HFF-Myc (cell line): ENCODE results near the gene HIVEP3.

Experiments
- DNase-seq: peaks from one replicate; pipeline ENCODE4 v3.0.0-alpha.2; 2011; ENCODE audit warnings: low read depth; ENCODE audit errors: extremely low read depth
- H3K4me3 ChIP-seq: replicated peaks from 2 replicates; pipeline ENCODE4 v1.5.1; 2011; ENCODE audit warnings: low read depth, mild to moderate bottlenecking, control low read depth, low read length
- TF ChIP-seq, protein P1 (sequence below): IDR thresholded peaks from 2 replicates; pipeline ENCODE4 v1.5.1; 2012; ENCODE audit warnings: mild to moderate bottlenecking, low read depth, low read length, control low read depth; ENCODE audit errors: missing control alignments

HIVEP3 gene

GRCh38 chr1:41848216-41848952, 70.3 kb downstream of the HIVEP3 start:
- TF ChIP-seq, protein P1, sequence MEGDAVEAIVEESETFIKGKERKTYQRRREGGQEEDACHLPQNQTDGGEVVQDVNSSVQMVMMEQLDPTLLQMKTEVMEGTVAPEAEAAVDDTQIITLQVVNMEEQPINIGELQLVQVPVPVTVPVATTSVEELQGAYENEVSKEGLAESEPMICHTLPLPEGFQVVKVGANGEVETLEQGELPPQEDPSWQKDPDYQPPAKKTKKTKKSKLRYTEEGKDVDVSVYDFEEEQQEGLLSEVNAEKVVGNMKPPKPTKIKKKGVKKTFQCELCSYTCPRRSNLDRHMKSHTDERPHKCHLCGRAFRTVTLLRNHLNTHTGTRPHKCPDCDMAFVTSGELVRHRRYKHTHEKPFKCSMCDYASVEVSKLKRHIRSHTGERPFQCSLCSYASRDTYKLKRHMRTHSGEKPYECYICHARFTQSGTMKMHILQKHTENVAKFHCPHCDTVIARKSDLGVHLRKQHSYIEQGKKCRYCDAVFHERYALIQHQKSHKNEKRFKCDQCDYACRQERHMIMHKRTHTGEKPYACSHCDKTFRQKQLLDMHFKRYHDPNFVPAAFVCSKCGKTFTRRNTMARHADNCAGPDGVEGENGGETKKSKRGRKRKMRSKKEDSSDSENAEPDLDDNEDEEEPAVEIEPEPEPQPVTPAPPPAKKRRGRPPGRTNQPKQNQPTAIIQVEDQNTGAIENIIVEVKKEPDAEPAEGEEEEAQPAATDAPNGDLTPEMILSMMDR: no peak
- H3K4me3 ChIP-seq: no peak overlapping the region
- no peak for DNase-seq

- no peak overlapping the region for H3K4me3 ChIP-seq
- no peak for DNase-seq
- TF ChIP-seq, protein P1: no peak
Observed at GRCh38 chr1:41847733-41848132, 71.0 kb downstream of the HIVEP3 start.

DNA sequence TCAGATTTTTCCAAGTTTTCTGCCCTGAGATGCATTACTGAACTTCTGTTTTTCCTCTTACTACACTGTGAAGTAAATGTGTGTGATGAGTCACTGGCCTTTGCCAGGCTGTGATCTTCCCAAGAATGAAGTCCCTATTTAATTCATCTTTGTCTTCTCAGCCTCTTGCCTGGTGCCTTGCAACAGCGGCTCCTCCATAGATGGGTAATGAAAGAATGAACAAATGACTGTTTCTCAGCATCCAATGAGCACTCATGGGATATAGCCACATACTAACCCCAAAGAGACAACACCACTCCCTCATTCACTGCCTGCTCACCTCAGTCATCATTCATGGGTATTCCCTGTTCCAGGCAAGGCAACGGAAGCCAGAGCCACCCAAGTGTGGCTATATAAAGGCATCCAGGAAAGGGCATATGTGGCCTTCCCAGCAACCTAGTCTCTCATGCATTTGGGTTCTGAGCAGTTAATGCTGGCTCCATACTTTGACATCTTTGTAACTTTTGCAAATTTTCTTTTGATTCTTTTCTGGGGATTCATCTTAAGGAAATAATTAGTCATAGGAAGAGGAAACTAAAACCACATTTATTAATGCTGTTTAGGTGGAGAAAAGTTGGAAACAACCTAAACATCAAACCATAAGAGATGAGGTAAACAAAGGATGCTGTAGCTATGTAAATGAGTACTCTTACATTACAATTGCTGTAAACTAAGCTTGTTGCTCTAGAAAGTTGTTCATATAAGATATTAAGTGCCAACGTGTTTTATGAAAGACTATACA, 71.9 kb downstream of the HIVEP3 start:
- TF ChIP-seq, protein P1: no peak
- no peak overlapping the region for H3K4me3 ChIP-seq
- DNase-seq: no peak

DNA sequence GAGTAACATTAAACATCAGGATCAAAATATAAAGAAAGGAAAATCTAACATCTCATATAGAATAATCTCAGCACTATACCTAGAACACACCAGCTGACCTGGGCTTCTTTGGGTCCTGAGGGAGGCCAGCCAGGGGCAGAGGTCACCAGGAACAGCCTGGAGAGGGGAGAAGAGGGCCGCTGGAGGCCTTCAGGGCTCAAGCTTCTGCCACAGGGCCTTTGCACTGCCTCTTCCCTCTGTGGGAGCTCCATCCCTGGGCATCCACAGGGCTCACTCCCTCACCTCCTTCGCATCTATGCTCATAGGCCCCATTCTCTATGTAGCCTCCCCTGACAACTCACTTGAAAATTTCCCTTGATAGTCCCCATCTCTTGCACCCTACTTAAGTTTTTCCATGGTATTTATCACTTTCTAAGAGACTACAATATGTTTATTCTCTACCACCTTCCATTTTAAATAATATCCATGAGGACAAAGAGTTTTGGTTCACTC, 73.9 kb downstream of the HIVEP3 start:
- TF ChIP-seq, protein P1: no peak
- DNase-seq: no peak
- no peak overlapping the region for H3K4me3 ChIP-seq

GRCh38 chr1:41844255-41844654, 74.5 kb downstream of the HIVEP3 start:
- H3K4me3 ChIP-seq: no peak overlapping the region
- TF ChIP-seq, protein P1: no peak
- no peak for DNase-seq

DNA sequence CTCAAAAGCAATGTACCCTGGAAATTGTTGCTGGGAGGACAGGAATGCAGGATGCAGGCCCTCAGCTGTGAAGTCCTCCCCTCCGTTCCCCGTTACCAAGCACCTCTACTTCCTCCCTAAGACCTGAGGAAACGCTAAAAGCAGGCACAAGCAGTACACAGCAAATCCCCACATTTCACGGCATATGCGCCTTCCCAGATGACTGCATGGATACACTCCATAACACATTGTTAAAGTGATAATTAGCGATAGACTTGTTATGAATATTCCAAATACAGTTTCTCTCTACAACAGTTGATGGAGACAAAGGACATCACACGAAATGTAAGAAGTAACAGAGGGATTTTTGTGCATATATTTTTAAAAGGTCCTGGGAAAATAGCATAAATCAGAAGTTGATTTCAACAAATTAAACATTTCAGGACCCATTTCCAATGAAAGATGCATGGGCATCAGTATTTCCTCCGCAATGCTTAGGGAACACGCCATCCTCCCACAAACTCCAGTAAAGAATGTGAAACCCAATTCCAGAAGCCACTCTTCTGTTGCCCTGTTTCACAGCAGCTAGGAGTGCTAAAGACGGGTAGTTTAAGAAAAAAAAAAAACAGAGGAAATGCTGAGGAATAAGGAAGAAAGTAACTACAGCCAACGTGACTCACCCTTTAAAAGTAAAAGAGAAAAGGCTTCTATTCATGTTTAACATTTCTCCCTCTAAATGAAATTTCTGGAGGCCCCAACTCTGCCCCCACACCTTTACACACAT, 75.5 kb downstream of the HIVEP3 start:
- DNase-seq: no peak
- H3K4me3 ChIP-seq: no peak overlapping the region
- TF ChIP-seq, protein P1: no peak
